ENCODE measurements around the gene FTO.

Gene FTO

GRCh38 chr16:53668869-53669268, 35.1 kb upstream of the FTO start:
- H3K36me3 ChIP-seq (replicated peaks) = no peaks in the 10 kb centered on the region
- no peak overlapping the region for H3K27ac ChIP-seq
- TF ChIP-seq CTCF (IDR thresholded peaks at IDR 0.05; ENCODE audit: low read depth, low read length, missing control alignments) = no peak

GRCh38 chr16:53672461-53672860, 31.5 kb upstream of the FTO start:
- H3K36me3 ChIP-seq (replicated peaks) = no peaks in the 10 kb centered on the region
- no peak for DNase-seq
- TF ChIP-seq CTCF (IDR thresholded peaks at IDR 0.05; ENCODE audit: low read depth, low read length, missing control alignments) = no peak
- no peaks in the 10 kb centered on the region for H3K27me3 ChIP-seq (replicated peaks)
- H3K4me3 ChIP-seq (ENCODE audit: low read depth, low read length) = no peak overlapping the region
- H3K27ac ChIP-seq = no peak overlapping the region
- in situ Hi-C loops (cut with HindIII; ENCODE audit: low pct_ligation_motif_present, low sequenced_read_pairs) = no loop called here

More at GRCh38 chr16:53668869-53669268, 35.1 kb upstream of the FTO start:
- in situ Hi-C loops (cut with HindIII; ENCODE audit: low pct_ligation_motif_present, low sequenced_read_pairs) = no loop called here
- DNase-seq = no peak
- no peak overlapping the region for H3K4me3 ChIP-seq (ENCODE audit: low read depth, low read length)
- H3K27me3 ChIP-seq (replicated peaks) = no peaks in the 10 kb centered on the region

GRCh38 chr16:53673189-53673588, 30.8 kb upstream of the FTO start:
- Histone ChIP-seq H3K36me3 (replicated peaks) (no peaks in the 10 kb centered on the region), H3K4me3 (ENCODE audit: low read depth, low read length) (no peak overlapping the region), H3K27ac (no peak overlapping the region), H3K27me3 (replicated peaks) (no peaks in the 10 kb centered on the region)
- in situ Hi-C loops (cut with HindIII; ENCODE audit: low pct_ligation_motif_present, low sequenced_read_pairs) = no loop called here
- no peak for DNase-seq
- TF ChIP-seq CTCF (IDR thresholded peaks at IDR 0.05; ENCODE audit: low read depth, low read length, missing control alignments) = no peak

- no peak overlapping the region for H3K27ac ChIP-seq
- peaks cover 3% of the 10 kb centered on the region for H3K36me3 ChIP-seq (replicated peaks)
- no peak for DNase-seq
- in situ Hi-C loops (cut with HindIII; ENCODE audit: low pct_ligation_motif_present, low sequenced_read_pairs) = no loop called here
- H3K27me3 ChIP-seq (replicated peaks) = no peaks in the 10 kb centered on the region
- TF ChIP-seq CTCF (IDR thresholded peaks at IDR 0.05; ENCODE audit: low read depth, low read length, missing control alignments) = no peak
- no peak overlapping the region for H3K4me3 ChIP-seq (ENCODE audit: low read depth, low read length)
Measured at GRCh38 chr16:53678155-53678554, 25.8 kb upstream of the FTO start.

GRCh38 chr16:53678756-53679343, 25.1 kb upstream of the FTO start:
- Histone ChIP-seq H3K4me3 (ENCODE audit: low read depth, low read length) (no peak overlapping the region), H3K27me3 (replicated peaks) (no peaks in the 10 kb centered on the region), H3K27ac (no peak overlapping the region), H3K36me3 (replicated peaks) (peaks cover 3% of the 10 kb centered on the region)
- in situ Hi-C loops (cut with HindIII; ENCODE audit: low pct_ligation_motif_present, low sequenced_read_pairs) = no loop called here
- TF ChIP-seq CTCF (IDR thresholded peaks at IDR 0.05; ENCODE audit: low read depth, low read length, missing control alignments) = no peak
- DNase-seq = no peak

GRCh38 chr16:53680756-53681155, 23.2 kb upstream of the FTO start:
- DNase-seq = no peak
- H3K4me3 ChIP-seq (ENCODE audit: low read depth, low read length) = no peak overlapping the region
- in situ Hi-C loops (cut with HindIII; ENCODE audit: low pct_ligation_motif_present, low sequenced_read_pairs) = no loop called here
- H3K27ac ChIP-seq = no peak overlapping the region
- H3K27me3 ChIP-seq (replicated peaks) = no peaks in the 10 kb centered on the region
- peaks cover 9% of the 10 kb centered on the region for H3K36me3 ChIP-seq (replicated peaks)
- TF ChIP-seq CTCF (IDR thresholded peaks at IDR 0.05; ENCODE audit: low read depth, low read length, missing control alignments) = no peak

Data from brain microvascular endothelial cell (primary cell).